Thoracic aorta (tissue), 2 donors: ENCODE measurements around the gene CHTF18. TPM values are rescaled to one million over a fixed set of nuclear protein-coding genes. Genes with fewer than 3 reads are reported as not detected.

Source experiments
- ATAC-seq: fragments of 150-250 bp; one replicate; pipeline ENCODE4 v1.8.0; 2017; ENCODE audit warnings: low read depth; ENCODE audit not compliant: insufficient number of reproducible peaks, low FRiP score
- DNase-seq: peaks from one replicate; pipeline ENCODE4 v3.0.0-alpha.2; 2020; ENCODE audit warnings: low spot score
- H3K27ac ChIP-seq, 2 donors: fragments of 200-600 bp; sonication (generic); 1 replicate in 1 of 2; 2 replicates in 1 of 2; pipeline ENCODE4 v1.5.1; 2016; ENCODE audit warnings: mild to moderate bottlenecking in 2 of 2, moderate library complexity in 2 of 2
- H3K27me3 ChIP-seq: fragments of 200-600 bp; sonication (generic); replicated peaks from 2 replicates; pipeline ENCODE4 v1.6.0; 2016; ENCODE audit warnings: mild to moderate bottlenecking; ENCODE audit not compliant: insufficient read depth
- H3K36me3 ChIP-seq: fragments of 200-600 bp; sonication (generic); one replicate; pipeline ENCODE4 v1.5.1; 2016
- H3K4me1 ChIP-seq, 2 donors: fragments of 200-600 bp; sonication (generic); 1 replicate in 1 of 2; 2 replicates in 1 of 2; pipeline versions ENCODE4 v1.5.1 to v1.6.0; 2016; ENCODE audit warnings: low read depth in 2 of 2, mild to moderate bottlenecking in 1 of 2; ENCODE audit not compliant: control insufficient read depth in 1 of 2
- H3K4me3 ChIP-seq: fragments of 200-600 bp; sonication (generic); 2 replicates; pipeline ENCODE4 v1.5.1; 2016; ENCODE audit warnings: mild to moderate bottlenecking
- H3K9me3 ChIP-seq: fragments of 200-600 bp; sonication (generic); 2 replicates; pipeline ENCODE4 v1.5.1; 2016
- CTCF ChIP-seq: fragments of 200-600 bp; sonication (generic); IDR thresholded peaks from one replicate; pipeline ENCODE4 v1.5.1; 2019; ENCODE audit warnings: antibody characterized with exemption
- total RNA-seq, 2 donors: library from RNA; depleted of rRNA; stranded (reverse); fragments of >200 nt; gene quantifications; one replicate each; pipeline versions ENCODE4 v1.1.0 to v1.2.3, GENCODE V29; 2016

The CHTF18 gene
- total RNA-seq, 2 donors from 2014 or later = 10.2 to 15.4 TPM

GRCh38 chr16:792221-792995 lies 4.0 kb downstream of the CHTF18 start:
- Histone ChIP-seq H3K27ac (no peak overlapping the region), H3K4me1 (peaks cover 8 to 12% of the 10 kb centered on the region in 2 donors), H3K9me3 (no peaks in the 10 kb centered on the region), H3K27me3 (no peaks in the 10 kb centered on the region), H3K36me3 (no peaks in the 10 kb centered on the region), H3K4me3 (no peak overlapping the region)
- DNase-seq (no peak), ATAC-seq (no peak)
- no peak for TF ChIP-seq CTCF

- Histone ChIP-seq H3K4me3 (no peak overlapping the region), H3K36me3 (no peaks in the 10 kb centered on the region), H3K27ac (no peak overlapping the region), H3K9me3 (no peaks in the 10 kb centered on the region), H3K4me1 (peaks cover 4 to 9% of the 10 kb centered on the region in 2 donors), H3K27me3 (no peaks in the 10 kb centered on the region)
- ATAC-seq (no peak), DNase-seq (no peak)
- no peak for TF ChIP-seq CTCF
Observed at GRCh38 chr16:793414-793813, 5.0 kb downstream of the CHTF18 start.

DNA sequence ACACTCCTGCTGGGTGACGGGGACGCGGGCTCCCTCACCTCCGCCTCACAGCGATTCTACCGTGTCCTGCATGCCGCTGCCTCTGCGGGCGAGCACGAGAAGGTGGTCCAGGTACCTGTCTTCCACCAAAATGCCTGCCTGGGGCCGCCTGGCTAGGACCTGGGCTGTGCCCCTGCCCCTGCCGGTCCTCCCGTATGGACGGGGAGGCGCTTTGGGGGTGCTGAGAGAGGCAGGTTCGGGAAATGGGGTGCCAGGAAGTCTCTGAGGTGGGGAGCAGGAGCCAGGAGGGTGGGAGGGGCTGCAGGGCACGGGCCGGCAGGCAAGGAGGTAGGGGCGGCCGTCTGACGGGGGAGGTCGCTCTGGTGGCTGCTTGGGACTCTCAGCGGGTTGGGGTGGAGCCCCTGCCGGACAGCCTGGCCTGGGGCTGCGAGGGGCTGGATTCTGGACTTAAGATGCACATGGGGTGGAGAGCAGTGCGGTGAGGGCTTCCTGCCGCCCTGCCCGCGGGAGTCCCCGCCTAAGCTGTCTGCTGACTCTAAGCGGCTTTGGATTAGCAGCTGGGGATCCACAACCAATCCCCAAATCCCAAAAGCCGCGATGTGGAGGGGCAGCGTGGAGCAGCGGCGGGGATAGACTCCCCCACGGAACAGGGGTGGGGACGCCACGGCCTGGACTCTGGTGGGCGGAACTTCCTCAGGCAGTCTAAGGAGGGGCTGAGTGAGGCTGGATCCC lies 5.8 kb downstream of the CHTF18 start:
- no peaks in the 10 kb centered on the region for H3K27me3 ChIP-seq
- ATAC-seq (no peak), DNase-seq (no peak)
- no peak overlapping the region for H3K27ac ChIP-seq
- no peaks in the 10 kb centered on the region for H3K36me3 ChIP-seq
- TF ChIP-seq CTCF = no peak
- H3K9me3 ChIP-seq = no peaks in the 10 kb centered on the region
- H3K4me3 ChIP-seq = no peak overlapping the region
- peaks cover 0 to 2% of the 10 kb centered on the region in 2 donors for H3K4me1 ChIP-seq

DNA sequence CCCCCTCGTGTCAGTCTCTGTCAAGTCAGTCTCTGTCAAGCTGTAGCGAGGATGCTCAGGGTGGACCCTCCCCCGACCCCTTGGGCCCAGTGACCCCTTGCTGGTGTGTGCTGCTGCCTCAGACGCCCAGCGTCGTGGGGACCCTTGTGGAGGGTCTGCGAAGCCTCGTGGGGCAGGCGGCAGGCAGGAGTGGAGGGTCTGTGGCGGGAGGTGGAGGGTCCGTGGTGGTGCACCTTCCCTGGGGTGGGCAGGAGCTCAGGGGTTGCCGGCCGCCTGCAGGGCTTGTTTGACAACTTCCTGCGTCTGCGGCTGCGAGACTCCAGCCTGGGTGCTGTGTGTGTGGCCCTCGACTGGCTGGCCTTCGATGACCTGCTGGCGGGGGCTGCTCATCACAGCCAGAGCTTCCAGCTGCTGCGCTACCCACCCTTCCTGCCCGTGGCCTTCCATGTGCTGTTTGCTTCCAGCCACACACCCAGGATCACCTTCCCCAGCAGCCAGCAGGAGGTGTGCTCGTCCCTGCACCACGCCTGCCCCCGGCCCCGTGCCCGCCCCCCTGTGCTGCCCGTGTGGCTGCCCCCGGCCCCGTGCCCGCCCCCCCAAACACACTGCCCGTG lies 6.5 kb downstream of the CHTF18 start:
- DNase-seq = no peak
- no peak overlapping the region for H3K27ac ChIP-seq
- H3K36me3 ChIP-seq = no peaks in the 10 kb centered on the region
- H3K27me3 ChIP-seq = no peaks in the 10 kb centered on the region
- TF ChIP-seq CTCF = no peak
- no peaks in the 10 kb centered on the region for H3K4me1 ChIP-seq
- no peak overlapping the region for H3K4me3 ChIP-seq
- ATAC-seq = no peak
- no peaks in the 10 kb centered on the region for H3K9me3 ChIP-seq

GRCh38 chr16:795580-796229 lies 7.3 kb downstream of the CHTF18 start:
- no peaks in the 10 kb centered on the region for H3K27me3 ChIP-seq
- TF ChIP-seq CTCF = no peak
- no peaks in the 10 kb centered on the region for H3K4me1 ChIP-seq
- DNase-seq (no peak), ATAC-seq (no peak)
- no peak overlapping the region for H3K4me3 ChIP-seq
- H3K27ac ChIP-seq = no peak overlapping the region
- no peaks in the 10 kb centered on the region for H3K9me3 ChIP-seq
- H3K36me3 ChIP-seq = no peaks in the 10 kb centered on the region
